Measurements from ENCODE around the gene SLC4A7. TPM values are rescaled to one million over a fixed set of nuclear protein-coding genes. Genes with fewer than 3 reads are reported as not detected.

SLC4A7 gene
- total RNA-seq, 1 donor from 2014 or later: 76.4 TPM

DNA sequence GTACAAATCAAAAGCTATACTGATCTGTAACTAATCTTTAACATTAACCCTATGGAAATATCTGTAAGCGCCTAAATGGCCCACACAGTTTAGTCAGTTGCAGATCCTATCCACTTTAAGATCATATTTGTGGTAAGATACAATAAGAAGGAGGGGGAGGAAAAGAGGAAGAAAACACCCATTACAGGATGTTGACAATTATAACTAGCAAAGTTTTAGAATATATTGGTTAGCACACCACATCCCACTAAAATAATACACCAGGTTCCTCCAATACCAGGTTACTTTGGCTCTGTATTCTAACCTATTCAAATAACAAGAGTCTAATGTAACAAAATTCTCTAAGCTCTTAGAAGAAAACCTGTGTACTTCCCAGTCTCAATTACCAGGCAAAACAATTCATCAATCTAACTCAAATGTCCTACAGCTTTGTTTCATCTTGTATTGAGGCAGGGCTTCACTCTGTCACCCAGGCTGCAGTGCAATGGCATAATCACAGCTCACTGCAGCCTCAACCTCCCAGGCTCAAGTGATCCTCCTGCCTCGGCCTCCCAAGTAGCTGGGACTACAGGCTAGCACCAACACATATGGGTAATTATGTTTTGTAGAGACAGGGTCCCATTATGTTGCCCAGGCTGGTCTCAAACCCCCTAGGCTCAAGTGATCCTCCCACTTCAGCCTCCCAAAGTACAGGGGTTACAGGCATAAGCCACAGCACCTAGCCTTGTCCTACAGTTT is 4.2 kb downstream of the SLC4A7 start:
- Mint-ChIP-seq H3K36me3 (ENCODE audit: low read depth) (peaks cover 67% of the 10 kb centered on the region), H3K9me3 (peaks cover 16% of the 10 kb centered on the region), H3K27ac (peak overlapping the region; percentile 80), H3K4me1 (ENCODE audit: low read depth) (peaks cover 40% of the 10 kb centered on the region), H3K27me3 (ENCODE audit: low read depth) (no peaks in the 10 kb centered on the region), H3K4me3 (ENCODE audit: low read depth) (peak overlapping the region; percentile 69)
- intact Hi-C loops (cut with micrococcal nuclease): loop anchor here (1.0 to 5.0 kb wide), 4 partner anchors 25 to 202 kb away; no protein-coding TSS in a partner anchor
- DNase-seq (ENCODE audit: low spot score): no peak

DNA sequence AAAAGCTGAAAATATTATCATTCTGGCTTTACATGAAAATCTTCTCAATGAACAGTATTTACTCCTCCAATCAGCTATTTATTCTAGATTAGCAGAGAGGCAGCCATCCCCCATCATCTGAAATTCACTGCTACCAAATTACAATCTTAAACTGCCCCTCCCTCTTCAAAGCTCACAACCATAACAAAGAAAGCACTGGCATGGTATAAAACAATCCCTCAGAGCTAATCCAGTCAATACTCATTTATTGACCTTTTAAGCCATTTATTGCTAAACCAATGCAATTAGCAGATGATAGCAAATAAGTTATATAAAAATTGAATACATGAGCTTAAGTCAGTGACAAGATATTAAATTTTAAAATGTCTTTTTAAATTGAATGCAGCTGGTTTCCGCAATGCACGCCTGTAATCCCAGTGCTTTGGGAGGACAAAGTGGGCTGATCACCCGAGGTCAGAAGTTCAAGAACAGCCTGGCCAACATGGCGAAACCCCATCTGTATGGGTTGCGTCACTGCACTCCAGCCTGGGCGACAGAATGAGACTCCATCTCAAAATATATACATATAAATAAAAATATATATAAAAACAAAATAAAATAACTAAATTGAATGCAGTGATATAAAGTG is 12.1 kb downstream of the SLC4A7 start:
- DNase-seq (ENCODE audit: low spot score): no peak
- H3K4me3 Mint-ChIP-seq (ENCODE audit: low read depth): no peak overlapping the region
- no peaks in the 10 kb centered on the region for H3K27me3 Mint-ChIP-seq (ENCODE audit: low read depth)
- peaks cover 11% of the 10 kb centered on the region for H3K9me3 Mint-ChIP-seq
- H3K27ac Mint-ChIP-seq: no peak overlapping the region
- intact Hi-C loops (cut with micrococcal nuclease): no loop called here
- peaks cover 47% of the 10 kb centered on the region for H3K36me3 Mint-ChIP-seq (ENCODE audit: low read depth)
- H3K4me1 Mint-ChIP-seq (ENCODE audit: low read depth): peaks cover 26% of the 10 kb centered on the region

DNA sequence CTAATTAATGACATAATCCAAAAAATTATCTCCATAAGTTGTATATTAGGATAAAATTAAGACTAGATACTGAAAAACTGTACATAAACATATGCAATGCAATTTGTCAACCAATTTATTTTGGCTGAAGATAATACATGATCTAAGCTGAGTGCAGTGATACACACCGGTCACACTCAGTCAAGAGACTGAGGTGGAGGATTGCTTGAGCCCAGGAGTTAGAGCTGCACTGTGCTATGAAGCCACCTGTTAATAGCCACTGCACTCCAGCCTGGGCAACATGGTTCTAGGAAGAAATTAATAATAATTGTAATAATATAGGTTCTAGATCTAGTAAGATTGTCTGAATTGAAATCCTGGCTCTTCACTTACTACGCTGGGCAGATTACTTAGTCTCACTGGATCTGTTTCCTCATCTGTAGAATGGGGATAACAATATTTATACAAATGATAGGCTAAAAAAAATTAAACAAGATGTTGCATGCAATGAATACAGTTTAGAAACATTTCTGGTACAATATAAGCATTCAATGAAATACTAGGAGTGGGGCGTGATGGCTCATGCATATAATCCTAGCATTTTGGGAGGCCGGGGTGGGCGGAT is 15.8 kb downstream of the SLC4A7 start:
- no peak for DNase-seq (ENCODE audit: low spot score)
- H3K36me3 Mint-ChIP-seq (ENCODE audit: low read depth): peaks cover 22% of the 10 kb centered on the region
- intact Hi-C loops (cut with micrococcal nuclease): loop anchor here (2.0 kb wide), 1 partner anchor 334 kb away; no protein-coding TSS in a partner anchor
- H3K27me3 Mint-ChIP-seq (ENCODE audit: low read depth): no peaks in the 10 kb centered on the region
- H3K27ac Mint-ChIP-seq: no peak overlapping the region
- H3K4me1 Mint-ChIP-seq (ENCODE audit: low read depth): peaks cover 12% of the 10 kb centered on the region
- no peaks in the 10 kb centered on the region for H3K9me3 Mint-ChIP-seq
- no peak overlapping the region for H3K4me3 Mint-ChIP-seq (ENCODE audit: low read depth)

DNA sequence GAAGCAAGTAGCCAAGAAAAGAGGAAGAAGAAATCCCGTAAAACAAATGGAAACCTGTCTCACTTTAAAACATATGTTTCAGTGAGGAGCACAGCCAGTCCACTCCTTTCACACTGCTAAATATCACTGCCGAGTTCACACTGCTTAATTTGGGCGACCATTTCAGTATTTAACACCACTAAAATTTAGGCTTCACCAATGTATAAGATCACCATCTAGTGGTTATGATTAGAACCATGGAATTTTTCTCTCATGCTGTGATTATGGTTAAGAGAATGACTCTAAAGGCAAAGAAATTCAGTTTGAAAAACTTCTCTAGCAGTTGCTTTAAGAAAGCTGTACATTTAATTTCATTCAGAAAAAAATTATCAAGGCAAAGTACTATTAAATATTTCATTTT is 16.6 kb downstream of the SLC4A7 start:
- Mint-ChIP-seq H3K27me3 (ENCODE audit: low read depth) (no peaks in the 10 kb centered on the region), H3K9me3 (no peaks in the 10 kb centered on the region), H3K36me3 (ENCODE audit: low read depth) (peaks cover 17% of the 10 kb centered on the region), H3K4me1 (ENCODE audit: low read depth) (peaks cover 14% of the 10 kb centered on the region), H3K27ac (no peak overlapping the region), H3K4me3 (ENCODE audit: low read depth) (no peak overlapping the region)
- no peak for DNase-seq (ENCODE audit: low spot score)
- intact Hi-C loops (cut with micrococcal nuclease): loop anchor here (1.0 to 2.0 kb wide), 3 partner anchors 12 to 155 kb away; no protein-coding TSS in a partner anchor

DNA sequence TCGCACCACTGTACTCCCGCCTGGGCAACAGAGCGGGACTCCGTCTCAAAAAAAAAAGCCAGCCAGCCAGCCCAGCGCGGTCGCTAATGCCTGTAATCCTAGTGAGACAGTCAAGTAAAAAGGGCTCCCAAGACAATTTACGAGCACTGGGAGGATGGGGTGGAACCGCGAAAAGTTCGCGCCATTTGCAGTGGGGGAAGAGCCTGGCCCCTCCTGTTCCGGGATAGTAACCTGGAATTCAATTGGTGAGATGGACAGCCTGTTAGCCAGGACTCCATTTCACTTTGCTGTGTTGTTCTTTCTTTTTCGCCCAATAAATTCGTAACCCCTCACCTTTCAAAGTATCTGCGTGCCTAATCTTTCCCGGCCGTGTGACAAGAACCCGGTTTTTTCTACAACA is 19.5 kb downstream of the SLC4A7 start:
- no peaks in the 10 kb centered on the region for H3K9me3 Mint-ChIP-seq
- no peak overlapping the region for H3K4me3 Mint-ChIP-seq (ENCODE audit: low read depth)
- intact Hi-C loops (cut with micrococcal nuclease): no loop called here

DNA sequence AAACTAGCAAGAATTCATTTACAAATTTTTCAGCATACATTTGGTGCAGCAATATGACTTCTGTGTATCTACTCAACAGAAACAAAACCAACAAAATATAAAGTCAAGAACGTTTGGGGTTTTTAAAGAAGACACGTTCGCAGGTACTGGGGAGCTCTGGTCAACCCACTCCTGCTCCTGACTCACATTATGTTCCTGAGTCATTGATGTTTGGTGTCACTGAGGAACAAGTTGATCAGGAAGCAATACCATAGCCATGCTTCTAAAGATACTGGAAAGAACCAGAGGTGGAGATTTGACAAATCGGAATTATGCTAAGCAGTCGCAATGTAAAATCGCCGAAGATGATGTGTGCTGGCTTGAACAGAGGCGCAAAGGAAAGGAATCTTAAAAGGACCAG is 22.0 kb downstream of the SLC4A7 start:
- Mint-ChIP-seq H3K9me3 (no peaks in the 10 kb centered on the region), H3K4me1 (ENCODE audit: low read depth) (peaks cover 13% of the 10 kb centered on the region), H3K27ac (no peak overlapping the region), H3K36me3 (ENCODE audit: low read depth) (peaks cover 33% of the 10 kb centered on the region), H3K27me3 (ENCODE audit: low read depth) (no peaks in the 10 kb centered on the region), H3K4me3 (ENCODE audit: low read depth) (no peak overlapping the region)
- no peak for DNase-seq (ENCODE audit: low spot score)
- intact Hi-C loops (cut with micrococcal nuclease): no loop called here

More for the DNA sequence above, 19.5 kb downstream of the SLC4A7 start:
- Mint-ChIP-seq H3K27ac (no peak overlapping the region), H3K36me3 (ENCODE audit: low read depth) (peaks cover 21% of the 10 kb centered on the region), H3K27me3 (ENCODE audit: low read depth) (no peaks in the 10 kb centered on the region), H3K4me1 (ENCODE audit: low read depth) (peaks cover 18% of the 10 kb centered on the region)
- no peak for DNase-seq (ENCODE audit: low spot score)

DNA sequence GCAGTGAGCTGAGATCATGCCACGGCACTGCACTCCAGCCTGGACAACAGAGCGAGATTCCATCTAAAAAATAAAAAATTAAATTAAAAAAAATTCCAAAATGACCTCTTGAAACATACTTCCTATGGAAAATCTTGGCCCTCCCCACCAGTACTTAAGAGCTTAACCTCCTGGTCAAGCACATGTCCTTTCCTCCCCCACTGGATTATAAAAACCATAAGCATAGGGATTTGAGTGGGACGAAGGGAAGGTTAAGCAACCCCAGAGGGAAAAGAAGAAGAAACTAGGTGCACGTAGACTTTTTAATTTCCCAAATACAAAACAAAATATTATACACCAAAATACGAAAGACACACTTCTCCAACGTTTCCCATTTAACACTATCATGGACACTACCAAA is 25.3 kb downstream of the SLC4A7 start:
- H3K4me1 Mint-ChIP-seq (ENCODE audit: low read depth): peaks cover 32% of the 10 kb centered on the region
- DNase-seq (ENCODE audit: low spot score): no peak
- peaks cover 50% of the 10 kb centered on the region for H3K36me3 Mint-ChIP-seq (ENCODE audit: low read depth)
- no peaks in the 10 kb centered on the region for H3K9me3 Mint-ChIP-seq
- intact Hi-C loops (cut with micrococcal nuclease): loop anchor here (5.0 kb wide), 1 partner anchor 178 kb away; no protein-coding TSS in a partner anchor
- H3K27me3 Mint-ChIP-seq (ENCODE audit: low read depth): no peaks in the 10 kb centered on the region
- no peak overlapping the region for H3K4me3 Mint-ChIP-seq (ENCODE audit: low read depth)
- no peak overlapping the region for H3K27ac Mint-ChIP-seq

DNA sequence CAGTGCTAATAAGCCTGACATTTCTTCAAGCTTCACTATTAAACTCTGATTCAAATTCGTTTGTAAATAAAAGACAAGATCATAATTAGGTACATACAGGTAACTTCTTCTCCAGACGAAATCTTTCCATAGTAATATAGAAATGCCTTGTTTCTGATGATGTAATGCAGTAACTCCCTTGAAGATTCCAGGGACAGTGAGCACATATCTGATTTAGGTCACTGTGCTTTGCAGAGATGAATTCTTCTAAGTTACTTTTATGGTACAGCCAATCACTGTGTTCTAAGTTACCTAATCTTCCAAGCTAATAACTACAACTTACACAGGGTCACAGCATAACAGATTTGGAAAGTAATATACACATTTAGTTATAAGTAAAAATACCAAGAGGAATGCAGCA is 27.6 kb downstream of the SLC4A7 start:
- DNase-seq (ENCODE audit: low spot score): no peak
- H3K9me3 Mint-ChIP-seq: no peaks in the 10 kb centered on the region
- H3K27ac Mint-ChIP-seq: no peak overlapping the region
- peaks cover 50% of the 10 kb centered on the region for H3K36me3 Mint-ChIP-seq (ENCODE audit: low read depth)
- intact Hi-C loops (cut with micrococcal nuclease): loop anchor here (5.0 kb wide), 1 partner anchor 181 kb away; no protein-coding TSS in a partner anchor
- peaks cover 38% of the 10 kb centered on the region for H3K4me1 Mint-ChIP-seq (ENCODE audit: low read depth)
- H3K27me3 Mint-ChIP-seq (ENCODE audit: low read depth): no peaks in the 10 kb centered on the region
- H3K4me3 Mint-ChIP-seq (ENCODE audit: low read depth): no peak overlapping the region

DNA sequence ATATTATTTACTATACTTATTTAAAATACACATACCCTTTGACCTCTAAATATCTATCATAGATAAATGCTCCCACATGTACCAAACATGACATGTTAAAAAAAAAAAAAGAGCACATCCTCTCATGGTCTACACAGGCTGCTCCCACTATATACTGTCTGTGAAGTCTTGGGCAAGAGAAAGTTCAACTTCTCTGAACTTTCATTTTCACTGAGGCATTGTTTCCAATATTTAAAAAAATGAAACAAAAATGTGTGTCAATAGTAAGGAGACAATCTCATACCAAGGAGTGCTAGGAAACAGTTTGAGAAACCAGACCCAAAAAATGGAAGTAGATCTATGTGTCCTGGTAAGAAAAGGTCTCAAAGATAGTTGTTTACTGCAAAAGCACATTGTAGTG is 29.3 kb downstream of the SLC4A7 start:
- Mint-ChIP-seq H3K36me3 (ENCODE audit: low read depth) (peaks cover 52% of the 10 kb centered on the region), H3K27ac (peak overlapping the region; percentile 85), H3K4me1 (ENCODE audit: low read depth) (peaks cover 42% of the 10 kb centered on the region), H3K9me3 (no peaks in the 10 kb centered on the region), H3K27me3 (ENCODE audit: low read depth) (no peaks in the 10 kb centered on the region), H3K4me3 (ENCODE audit: low read depth) (peak overlapping the region; percentile 3)
- intact Hi-C loops (cut with micrococcal nuclease): loop anchor here (1.0 to 5.0 kb wide), 5 partner anchors 12 to 182 kb away; no protein-coding TSS in a partner anchor
- DNase-seq (ENCODE audit: low spot score): no peak

DNA sequence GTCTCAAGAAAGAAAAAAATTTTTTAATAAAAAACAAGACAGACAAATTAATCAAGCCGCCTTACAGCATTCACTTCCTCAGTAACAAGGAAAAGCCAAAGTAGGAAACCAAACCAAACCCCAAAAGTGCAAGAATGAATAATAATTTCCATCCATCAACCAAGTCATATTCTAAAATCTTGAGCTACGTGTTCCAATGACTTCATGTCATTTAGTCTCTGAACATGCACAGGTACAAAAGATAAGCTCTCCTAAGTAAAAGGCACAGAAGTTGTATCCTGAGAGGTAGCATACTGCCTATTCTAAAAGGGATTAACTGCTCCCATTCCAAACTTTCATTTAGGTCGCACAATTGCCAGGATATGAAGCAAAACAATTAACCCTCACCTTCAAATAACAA is 29.7 kb downstream of the SLC4A7 start:
- H3K4me1 Mint-ChIP-seq (ENCODE audit: low read depth): peaks cover 42% of the 10 kb centered on the region

DNA sequence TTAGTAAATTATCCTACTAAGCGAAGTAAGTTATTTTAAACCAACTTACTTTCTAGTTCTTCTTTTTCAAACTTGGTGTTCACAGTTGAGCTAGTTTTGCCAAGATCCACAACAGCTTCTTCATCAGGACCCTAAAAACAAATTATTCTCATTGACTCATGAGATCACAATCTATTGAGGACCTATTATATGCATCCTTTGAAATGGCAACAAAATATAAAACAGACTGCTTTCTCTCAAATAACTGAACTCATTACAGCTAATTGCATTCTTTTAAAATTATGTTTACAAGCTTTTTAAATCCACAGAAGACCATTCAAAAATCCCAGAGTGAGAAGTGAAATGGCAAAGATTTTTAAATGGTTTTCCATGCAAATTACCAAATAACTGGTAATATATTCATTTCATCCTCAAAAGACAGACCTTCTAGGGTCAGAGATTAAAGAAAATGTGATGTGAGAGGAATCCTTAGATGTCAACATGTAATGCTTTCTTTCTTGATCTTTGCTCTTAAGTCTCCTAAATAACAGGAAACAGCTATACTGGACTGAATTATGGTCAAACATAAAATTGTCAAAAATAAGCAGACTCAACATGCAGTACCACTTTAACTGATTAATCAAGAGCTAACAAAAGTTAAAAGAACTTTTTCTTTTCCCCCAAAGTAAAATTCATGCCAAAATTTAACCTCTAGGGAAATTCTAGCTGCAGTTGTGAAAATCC is 31.7 kb downstream of the SLC4A7 start:
- DNase-seq (ENCODE audit: low spot score): no peak
- Mint-ChIP-seq H3K4me3 (ENCODE audit: low read depth) (no peak overlapping the region), H3K27me3 (ENCODE audit: low read depth) (no peaks in the 10 kb centered on the region), H3K4me1 (ENCODE audit: low read depth) (peaks cover 44% of the 10 kb centered on the region), H3K36me3 (ENCODE audit: low read depth) (peaks cover 56% of the 10 kb centered on the region), H3K27ac (no peak overlapping the region), H3K9me3 (no peaks in the 10 kb centered on the region)
- intact Hi-C loops (cut with micrococcal nuclease): no loop called here

More for the DNA sequence above, 29.7 kb downstream of the SLC4A7 start:
- intact Hi-C loops (cut with micrococcal nuclease): loop anchor here (2.0 kb wide), 1 partner anchor 28 kb away; no protein-coding TSS in a partner anchor
- no peaks in the 10 kb centered on the region for H3K9me3 Mint-ChIP-seq
- no peak for DNase-seq (ENCODE audit: low spot score)
- H3K27me3 Mint-ChIP-seq (ENCODE audit: low read depth): no peaks in the 10 kb centered on the region
- H3K27ac Mint-ChIP-seq: peak overlapping the region; percentile 85
- H3K36me3 Mint-ChIP-seq (ENCODE audit: low read depth): peaks cover 52% of the 10 kb centered on the region
- H3K4me3 Mint-ChIP-seq (ENCODE audit: low read depth): no peak overlapping the region

DNA sequence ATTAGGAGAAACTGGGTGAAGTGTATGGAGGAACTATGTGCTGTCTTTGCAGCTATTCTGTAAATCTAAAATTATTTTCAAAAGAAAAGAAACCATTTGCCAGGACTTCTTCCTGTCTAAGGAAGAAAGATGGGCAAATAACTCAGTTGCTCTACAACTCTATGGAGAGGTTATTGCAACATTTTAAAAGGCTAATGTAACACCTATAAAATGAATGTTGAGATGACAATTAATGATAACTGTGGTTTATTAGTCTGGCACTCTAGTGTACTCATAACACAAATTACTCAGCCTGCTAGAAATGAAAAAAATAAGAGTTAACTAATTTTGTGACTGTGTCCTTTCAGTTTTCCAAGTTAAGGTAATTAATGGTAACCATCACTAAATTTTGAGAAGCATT is 32.3 kb downstream of the SLC4A7 start:
- no peaks in the 10 kb centered on the region for H3K27me3 Mint-ChIP-seq (ENCODE audit: low read depth)
- H3K4me1 Mint-ChIP-seq (ENCODE audit: low read depth): peaks cover 41% of the 10 kb centered on the region
- intact Hi-C loops (cut with micrococcal nuclease): no loop called here
- peaks cover 56% of the 10 kb centered on the region for H3K36me3 Mint-ChIP-seq (ENCODE audit: low read depth)
- no peak overlapping the region for H3K27ac Mint-ChIP-seq
- H3K9me3 Mint-ChIP-seq: no peaks in the 10 kb centered on the region
- no peak overlapping the region for H3K4me3 Mint-ChIP-seq (ENCODE audit: low read depth)
- DNase-seq (ENCODE audit: low spot score): no peak
